Left cardiac atrium (tissue), 4 donors: ENCODE results near the gene TP53BP2. TPM values are rescaled to one million over a fixed set of nuclear protein-coding genes. Genes with fewer than 3 reads are reported as not detected.

Experiments used
- ATAC-seq, 2 donors: fragments of 200-7000 bp; cut with Tn5 transposase; one replicate each; pipeline ENCODE4 v1.9.1; 2020; ENCODE audit warnings: mild to moderate bottlenecking in 2 of 2, moderate library complexity in 2 of 2
- DNase-seq: peaks from one replicate; pipeline ENCODE4 v3.0.0-alpha.2; 2020
- intact Hi-C, 2 donors: fragments of 100-400 bp; cut with DNase I; formaldehyde crosslinking; loops; one replicate each; pipeline versions ENCODE4 v1.14.1 to v1.15.1; 2022 to 2023
- total RNA-seq, 2 donors: library from RNA; stranded (reverse); fragmentation: NEBNext Ultra II Directional; extraction: Animal tissue kit (Norgen Biotek cat#: 25700); gene quantifications; one replicate each; pipeline ENCODE4 v1.2.1, GENCODE V29; 2021
- donor health status: DM: no; HTN: yes; CAD: no.
- donor health status: DM: no; HTN: yes; CAD: no; lungs with severe emphysema.
- donor health status: DM: yes; HTN: yes; CAD: no.
- donor health status: Dilated cardiomyopathy.

Gene TP53BP2
- total RNA-seq, 2 donors from 2014 or later = 24.0 to 26.9 TPM

- ATAC-seq = peak in 1 of 2 donors; percentile 32
Measured at GRCh38 chr1:223776075-223776814, 69.5 kb downstream of the TP53BP2 start.

GRCh38 chr1:223775711-223776074 lies 70.1 kb downstream of the TP53BP2 start:
- ATAC-seq (no peak), DNase-seq (no peak)
- intact Hi-C loops = no loop called here

More at GRCh38 chr1:223776075-223776814, 69.5 kb downstream of the TP53BP2 start:
- DNase-seq = peak; percentile 35
- intact Hi-C loops = no loop called here

- no peak for ATAC-seq
Measured at GRCh38 chr1:223775054-223775453, 70.7 kb downstream of the TP53BP2 start.

GRCh38 chr1:223774134-223774814 lies 71.5 kb downstream of the TP53BP2 start:
- intact Hi-C loops = no loop called here
- DNase-seq (no peak), ATAC-seq (no peak)

More at GRCh38 chr1:223775054-223775453, 70.7 kb downstream of the TP53BP2 start:
- DNase-seq = no peak
- intact Hi-C loops = no loop called here

GRCh38 chr1:223772771-223773160 lies 73.0 kb downstream of the TP53BP2 start:
- no peak for ATAC-seq
- DNase-seq = no peak
- intact Hi-C loops = no loop called here

- DNase-seq = peak; percentile 69
- intact Hi-C loops = no loop called here
- peak; percentile 81 to 90 for ATAC-seq
Measured at GRCh38 chr1:223771814-223772770, 73.7 kb downstream of the TP53BP2 start.

- DNase-seq = no peak
- ATAC-seq = peak in 1 of 2 donors; percentile 6
- intact Hi-C loops = no loop called here
Measured at GRCh38 chr1:223771469-223771813, 74.3 kb downstream of the TP53BP2 start.

- ATAC-seq (peak in 1 of 2 donors; percentile 3), DNase-seq (no peak)
- intact Hi-C loops = no loop called here
Measured at GRCh38 chr1:223770621-223771315, 75.0 kb downstream of the TP53BP2 start.

- ATAC-seq (no peak), DNase-seq (no peak)
- intact Hi-C loops = no loop called here
Measured at GRCh38 chr1:223765719-223766340, 79.9 kb downstream of the TP53BP2 start.

GRCh38 chr1:223765036-223765718 lies 80.6 kb downstream of the TP53BP2 start:
- peak; percentile 38 for DNase-seq
- intact Hi-C loops = no loop called here
- peak; percentile 65 to 82 for ATAC-seq

GRCh38 chr1:223763881-223764280 lies 81.9 kb downstream of the TP53BP2 start:
- ATAC-seq (no peak), DNase-seq (no peak)
- intact Hi-C loops = no loop called here

GRCh38 chr1:223763251-223763650 lies 82.5 kb downstream of the TP53BP2 start:
- intact Hi-C loops = no loop called here
- ATAC-seq (no peak), DNase-seq (no peak)

GRCh38 chr1:223761411-223761810 lies 84.3 kb downstream of the TP53BP2 start:
- ATAC-seq (no peak), DNase-seq (no peak)
- intact Hi-C loops = no loop called here

- intact Hi-C loops = no loop called here
- ATAC-seq = peak in 1 of 2 donors; percentile 5
- DNase-seq = no peak
Measured at GRCh38 chr1:223760833-223761232, 84.9 kb downstream of the TP53BP2 start.

- DNase-seq (no peak), ATAC-seq (no peak)
- intact Hi-C loops = no loop called here
Measured at GRCh38 chr1:223759273-223759672, 86.5 kb downstream of the TP53BP2 start.

- ATAC-seq (no peak), DNase-seq (no peak)
- intact Hi-C loops = no loop called here
Measured at GRCh38 chr1:223758734-223759133, 87.0 kb downstream of the TP53BP2 start.

- no peak for ATAC-seq
- intact Hi-C loops = no loop called here
- DNase-seq = no peak
Measured at GRCh38 chr1:223756806-223757700, 88.7 kb downstream of the TP53BP2 start.
